ENCODE data around the gene PARP9.

DNA sequence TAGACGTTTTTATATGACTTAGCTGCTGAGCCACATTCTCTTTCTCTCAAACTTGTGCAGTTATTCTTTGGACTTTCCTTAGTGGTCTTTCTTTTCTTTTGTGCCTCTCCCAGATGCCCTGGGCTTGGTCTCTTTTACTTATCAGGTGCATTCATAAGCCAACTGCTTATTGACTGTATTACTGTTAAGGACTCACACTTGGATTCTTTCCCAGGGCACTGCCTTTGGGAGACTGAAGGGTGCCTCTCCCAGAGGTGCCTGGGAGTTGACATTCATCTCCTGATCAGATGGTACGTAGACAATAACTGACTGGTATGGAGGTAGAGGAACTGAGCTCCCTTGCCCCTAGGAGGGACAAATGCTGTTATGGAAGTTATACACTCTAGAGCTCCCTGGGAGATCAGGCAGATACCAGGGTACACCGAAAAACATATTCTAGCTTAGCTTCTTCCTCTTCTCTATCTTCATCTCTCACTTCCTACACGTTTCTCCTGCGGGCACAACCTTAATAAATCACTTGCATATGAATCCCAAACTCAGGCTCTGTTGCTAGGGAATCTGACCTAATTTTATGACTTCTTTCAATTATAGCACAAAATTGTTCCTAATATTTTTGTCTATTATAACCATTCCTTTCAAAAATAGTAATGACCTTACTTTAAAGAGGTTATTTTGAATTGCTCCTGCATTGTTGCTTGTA, 38.1 kb upstream of the PARP9 start:
- TF ChIP-seq CTCF (IDR thresholded peaks at IDR 0.05), result no peak
- no peak for TF ChIP-seq POLR2A (IDR thresholded peaks at IDR 0.05)
